GOT3 (cell line): ENCODE measurements around the gene NPHP4.

Source experiments
- DNase-seq: peaks from one replicate; lab custom pipeline; 2025; ENCODE audit warnings: mixed read lengths; lab: John Stamatoyannopoulos, UW

The NPHP4 gene

DNA sequence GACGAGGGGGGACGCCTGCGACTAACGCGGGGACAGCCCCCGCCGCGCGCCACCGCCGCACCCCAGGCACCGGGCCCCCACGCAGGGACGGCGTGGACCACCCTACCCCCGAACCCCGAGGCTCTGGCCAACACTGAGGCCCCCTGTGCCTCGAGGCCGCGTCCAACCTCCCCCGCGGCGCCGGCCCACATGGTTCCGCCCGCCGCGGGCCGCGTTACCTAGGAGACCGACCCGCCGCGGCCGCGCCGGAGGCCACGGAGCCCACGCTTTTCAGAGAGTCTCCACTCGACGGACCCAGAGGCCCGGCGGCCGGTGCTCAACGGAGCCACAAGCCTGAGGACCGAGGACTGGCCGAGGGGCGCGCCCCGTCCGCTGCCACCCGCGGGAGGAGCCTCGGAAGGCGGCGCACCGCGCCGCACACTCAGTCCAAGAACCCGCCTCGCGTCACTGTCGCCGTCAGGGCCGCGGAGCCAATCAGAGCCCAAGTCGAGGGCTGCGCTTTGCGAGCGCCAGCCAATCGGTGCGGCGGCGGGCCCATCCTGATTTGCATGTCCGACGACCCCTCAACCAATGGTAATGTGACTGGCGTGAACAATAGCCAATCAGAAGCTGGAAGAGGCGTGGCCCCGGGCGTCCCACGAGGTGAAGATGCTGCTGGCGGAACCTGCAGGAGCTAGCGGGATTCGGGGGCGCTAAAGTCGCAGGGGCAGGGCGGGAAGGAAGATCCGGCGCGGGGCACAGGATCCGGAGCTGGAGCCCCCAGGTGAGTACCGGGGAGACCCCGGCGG lies at the start of gene NPHP4:
Gene NPHP4 (minus strand): TSS at position 400 of the 788 bp plus-strand sequence. CDS start 6,136 bp downstream, outside the sequence.
- peak; percentile 96 for DNase-seq

DNA sequence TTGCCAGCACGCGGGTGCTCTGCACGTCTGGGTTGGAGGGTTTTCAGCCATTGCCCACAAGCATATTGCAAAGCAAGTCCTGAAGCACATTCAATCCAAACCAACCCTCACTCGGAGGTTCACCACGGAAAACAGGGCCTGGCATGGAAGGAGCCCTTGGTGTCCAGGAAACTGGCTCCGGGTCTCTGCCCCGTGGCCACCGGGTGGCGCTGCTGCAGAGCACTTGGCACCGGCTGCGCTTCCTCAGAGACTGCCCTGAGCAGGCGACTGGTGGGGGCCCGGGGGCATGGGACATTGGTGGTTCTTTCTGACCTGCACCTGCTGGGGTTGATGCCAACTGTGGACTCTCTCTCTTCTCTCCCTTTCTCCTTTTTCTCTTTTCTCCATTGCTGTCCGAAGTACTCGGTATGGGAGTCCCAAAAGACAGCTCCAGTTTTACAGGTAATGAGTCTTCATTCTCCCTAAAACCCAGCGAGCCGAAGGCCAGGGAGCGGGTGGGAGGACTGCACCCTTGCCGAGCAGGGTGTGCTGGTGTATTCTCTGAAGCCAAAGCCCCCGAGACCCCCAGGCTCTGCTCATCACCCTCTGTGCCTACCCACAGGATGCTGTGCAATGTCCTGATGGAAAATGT lies 49.3 kb upstream of the NPHP4 start:
- no peak for DNase-seq

DNA sequence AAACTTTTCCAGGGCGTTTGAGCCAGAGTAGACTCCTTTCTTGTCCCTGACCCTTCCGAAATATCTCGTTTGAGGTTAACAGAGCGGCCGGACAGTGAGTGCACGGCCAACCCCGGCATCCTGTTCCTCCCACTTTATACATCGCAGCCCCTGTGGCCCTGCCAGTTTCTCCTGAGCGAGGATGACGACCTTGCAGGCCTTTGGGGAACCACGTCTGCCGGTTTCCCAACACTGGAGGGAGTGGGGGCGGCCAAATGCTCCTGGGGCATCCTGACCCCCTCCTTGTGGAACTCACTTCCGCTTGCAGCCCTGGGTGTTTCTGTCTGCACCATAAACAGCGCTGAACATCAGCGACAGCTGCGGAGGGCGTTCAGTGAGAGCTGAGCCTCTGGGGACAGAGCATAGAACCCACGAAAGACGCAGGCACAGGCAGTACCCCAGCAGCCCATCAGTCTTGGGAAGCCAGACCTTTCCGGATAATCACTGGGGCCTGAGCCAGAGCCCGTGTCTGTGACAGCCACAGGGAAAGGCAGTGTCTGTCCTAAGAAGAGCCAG lies 48.7 kb upstream of the NPHP4 start:
- DNase-seq = no peak

DNA sequence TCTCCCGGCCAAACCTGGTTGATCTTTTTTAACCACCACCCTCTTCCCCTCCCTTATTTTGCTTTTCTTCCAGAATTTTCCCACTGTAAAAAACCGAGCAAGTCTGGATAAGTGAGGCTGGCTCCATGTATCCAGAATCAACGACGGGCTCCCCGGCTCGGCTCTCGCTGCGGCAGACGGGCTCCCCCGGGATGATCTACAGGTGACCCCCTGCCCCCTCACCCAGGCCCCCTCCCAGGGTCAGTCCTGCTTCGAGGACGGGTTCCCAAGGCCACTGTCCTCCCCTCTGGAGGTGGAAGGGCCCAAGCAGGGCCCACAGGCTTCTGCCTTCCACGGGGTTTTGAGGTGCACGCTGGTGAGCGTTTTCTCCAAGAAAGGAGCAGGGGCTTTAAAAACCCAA lies 48.2 kb upstream of the NPHP4 start:
- DNase-seq = no peak

DNA sequence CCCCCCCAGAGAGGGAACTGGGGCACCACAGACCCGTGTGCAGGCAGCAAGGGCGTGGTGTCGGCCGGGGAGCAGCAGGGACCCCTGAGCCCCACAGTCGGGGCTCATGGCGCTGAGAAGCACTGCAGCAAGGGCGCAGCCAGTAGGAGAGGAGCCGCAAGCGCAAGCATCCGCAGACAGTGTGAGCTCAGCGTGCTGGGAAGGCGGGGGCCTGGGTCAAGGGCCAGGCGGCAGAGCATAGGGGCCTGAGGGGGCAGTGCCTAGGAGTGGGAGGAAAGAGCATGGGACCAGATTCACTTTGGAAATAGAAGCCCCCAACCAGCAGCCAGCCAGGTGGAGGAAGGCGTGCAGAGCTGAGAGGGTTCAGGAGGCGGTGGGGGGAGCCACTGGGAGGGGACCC lies 46.8 kb upstream of the NPHP4 start:
- no peak for DNase-seq

DNA sequence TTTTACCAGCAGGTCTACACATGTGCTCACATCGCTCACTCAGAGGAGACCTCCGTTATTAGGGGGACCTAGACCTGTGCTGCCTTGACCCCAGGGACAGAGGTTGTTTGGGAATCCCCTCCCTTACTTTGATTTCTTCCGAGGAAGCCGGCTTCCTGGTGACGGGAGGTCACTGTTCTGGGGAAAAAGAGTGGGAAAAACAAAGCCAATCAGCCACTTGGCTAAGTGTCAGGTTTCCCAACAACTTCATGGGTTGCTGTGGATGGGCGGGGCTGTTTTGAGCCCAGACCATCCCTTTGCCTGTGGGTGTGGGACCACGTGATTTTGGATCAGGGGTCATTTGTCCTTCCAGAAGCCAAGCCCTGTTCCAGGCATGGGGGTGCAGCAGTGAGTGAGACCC lies 46.4 kb upstream of the NPHP4 start:
- DNase-seq = no peak

DNA sequence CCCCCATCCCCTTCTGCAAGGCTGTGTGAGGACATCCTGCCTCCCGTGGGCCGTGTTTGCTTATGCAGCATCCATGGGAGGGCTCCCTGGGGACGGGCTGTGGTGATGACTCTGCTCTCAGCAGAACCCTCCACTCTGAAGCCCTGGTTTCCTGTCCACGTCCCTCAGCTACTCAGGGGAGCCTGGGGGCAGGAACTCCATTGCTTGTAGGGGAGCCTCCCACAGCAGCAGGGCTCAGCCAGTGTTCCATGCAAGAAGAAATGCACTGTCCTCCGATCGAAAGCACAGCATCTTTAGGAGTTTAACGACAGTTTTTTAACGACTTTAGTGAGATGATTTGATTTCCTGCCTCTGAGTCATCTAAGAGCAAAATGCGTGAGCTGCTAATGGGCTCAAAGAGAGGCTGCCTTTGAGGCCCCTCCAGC lies 45.1 kb upstream of the NPHP4 start:
- DNase-seq = peak; percentile 43

DNA sequence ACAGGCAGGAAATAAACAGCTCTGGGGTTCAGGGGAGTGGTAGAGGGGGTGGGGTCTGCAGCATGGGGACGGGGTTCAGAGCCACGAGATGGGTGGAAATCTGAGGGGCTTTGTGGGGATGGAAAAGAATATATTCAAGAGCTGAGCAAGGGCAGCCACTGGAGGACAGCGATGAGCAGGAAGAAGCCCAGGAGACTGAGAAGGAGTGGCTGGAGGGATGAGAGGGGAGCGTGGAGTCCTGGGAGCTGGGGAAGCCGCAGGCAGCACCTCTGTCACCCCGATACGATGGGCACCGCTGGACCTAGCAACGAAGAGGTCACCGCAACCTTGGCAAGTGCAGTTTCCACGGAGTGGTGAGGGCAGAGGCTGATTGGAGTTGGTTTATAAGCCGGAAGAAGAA lies 43.5 kb upstream of the NPHP4 start:
- no peak for DNase-seq

DNA sequence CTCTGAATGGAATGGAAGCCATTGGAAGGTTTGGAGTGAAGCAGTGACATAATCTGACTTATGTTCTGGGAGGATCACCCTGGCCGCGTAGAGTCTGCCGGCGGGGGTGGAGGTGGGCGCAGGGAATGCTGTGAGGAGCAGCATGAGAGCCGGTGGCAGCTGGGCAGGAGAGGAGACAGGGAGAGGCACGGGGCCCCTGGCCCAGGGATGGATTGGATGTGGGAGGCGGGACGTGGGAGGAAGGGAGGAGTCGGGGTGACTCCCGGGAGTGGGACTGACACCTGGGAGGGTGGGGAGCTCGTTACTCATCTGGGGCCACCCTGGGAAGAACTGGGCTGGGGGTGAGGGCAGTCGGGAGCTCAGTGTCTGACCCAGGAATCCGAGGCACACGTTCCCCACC lies 43.1 kb upstream of the NPHP4 start:
- DNase-seq = no peak

DNA sequence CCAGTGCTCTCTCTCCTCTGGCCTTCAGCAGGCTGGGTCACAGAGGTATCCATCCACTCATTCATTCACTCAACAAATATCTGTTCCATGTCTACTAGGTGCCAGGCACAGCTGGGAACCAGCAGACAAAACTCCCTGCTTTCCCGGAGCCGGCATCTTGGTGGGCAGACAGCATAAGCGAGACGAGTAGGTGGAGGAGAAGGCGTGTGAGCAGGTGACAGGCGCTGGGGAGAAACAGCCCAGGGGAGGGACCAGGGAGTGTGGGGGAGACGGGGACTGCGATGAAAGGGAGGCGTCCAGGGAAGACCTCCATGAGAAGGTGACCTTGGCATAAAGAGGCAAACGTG lies 42.5 kb upstream of the NPHP4 start:
- no peak for DNase-seq

DNA sequence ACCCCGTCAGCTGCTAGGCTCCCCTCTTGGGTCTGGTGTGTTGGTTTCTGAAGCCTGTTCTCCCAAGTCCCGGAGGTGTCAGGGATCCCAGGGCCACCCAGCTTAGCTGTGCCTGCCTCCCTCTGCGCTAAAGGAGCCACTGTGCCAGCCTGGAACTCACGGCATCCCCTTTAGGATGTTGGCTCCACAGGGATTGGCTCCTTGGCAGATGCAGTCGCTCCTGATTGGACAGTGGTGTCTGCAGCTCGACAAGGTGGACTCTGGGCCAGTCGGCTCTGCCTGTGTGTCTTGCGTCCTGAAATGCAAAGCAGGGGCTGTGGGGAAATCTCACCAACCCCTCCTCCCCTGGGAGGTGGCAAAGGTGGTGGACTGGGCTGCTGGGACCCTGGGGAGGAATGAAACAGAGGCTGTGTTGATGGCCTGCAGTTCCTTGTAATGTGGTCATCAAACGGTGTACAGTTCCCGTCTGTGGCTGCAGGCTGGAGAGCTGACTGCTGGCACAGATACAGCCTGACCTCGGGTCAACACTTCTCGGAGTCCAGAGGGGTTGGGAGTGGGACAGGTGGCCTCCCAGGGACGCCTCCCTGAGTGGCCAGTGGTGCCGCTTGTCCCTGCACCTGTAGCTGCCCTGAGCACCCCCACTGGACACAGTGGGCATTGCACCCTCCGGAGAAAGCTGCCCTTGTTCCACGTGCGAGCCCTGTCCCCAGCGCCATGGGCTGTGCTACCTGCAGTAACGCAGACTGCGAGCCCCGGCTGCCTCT lies 41.9 kb upstream of the NPHP4 start:
- DNase-seq = no peak

DNA sequence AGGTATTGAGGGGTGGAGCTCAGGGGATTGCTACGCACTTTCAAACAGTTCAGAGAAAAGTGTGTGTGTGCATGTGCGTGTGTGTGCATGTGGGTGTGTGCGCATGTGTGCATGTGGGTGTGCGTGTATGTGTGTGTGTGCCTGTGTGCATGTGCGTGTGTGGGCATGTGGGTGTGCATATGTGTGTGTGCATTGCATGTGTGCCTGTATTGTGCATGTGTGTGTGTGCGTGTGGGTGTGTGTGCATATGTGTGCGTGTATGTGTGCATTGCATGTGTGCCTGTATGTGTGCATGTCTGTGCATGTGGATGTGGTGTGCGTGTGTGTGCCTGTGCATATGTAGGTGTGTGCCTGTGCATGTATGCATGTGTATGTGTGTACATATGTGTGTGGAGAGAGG lies 40.9 kb upstream of the NPHP4 start:
- no peak for DNase-seq

DNA sequence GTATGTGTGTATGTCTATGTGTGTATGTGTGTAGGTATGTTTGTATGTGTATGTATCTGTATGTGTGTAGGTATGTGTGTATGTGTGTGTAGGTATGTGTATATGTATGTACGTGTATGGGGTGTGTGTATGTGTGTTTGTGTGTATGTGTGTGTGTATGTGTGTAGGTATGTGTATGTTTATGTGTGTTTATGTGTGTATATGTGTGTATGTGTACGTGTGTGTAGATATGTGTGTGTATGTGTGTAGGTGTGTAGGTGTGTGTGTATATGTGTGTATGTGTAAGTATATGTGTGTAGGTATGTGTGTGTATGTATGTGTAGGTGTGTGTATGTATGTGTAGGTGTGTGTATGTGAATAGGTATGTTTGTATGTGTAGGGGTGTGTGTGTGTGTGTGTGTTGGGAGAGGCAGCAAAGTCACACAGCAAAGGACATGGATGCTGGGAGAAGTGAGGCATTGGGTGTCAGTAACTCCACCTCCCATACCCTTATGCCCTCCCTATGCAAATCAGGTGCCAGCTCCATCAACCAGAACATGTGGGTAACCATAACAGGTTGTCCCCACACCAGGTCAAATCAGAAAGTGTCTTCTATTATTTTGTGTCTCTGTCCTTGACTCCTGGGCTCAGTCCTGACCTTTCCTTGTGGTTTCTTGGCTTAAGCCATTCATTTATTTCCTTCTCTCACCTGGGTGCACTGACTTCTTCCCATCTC lies 38.5 kb upstream of the NPHP4 start:
- no peak for DNase-seq

DNA sequence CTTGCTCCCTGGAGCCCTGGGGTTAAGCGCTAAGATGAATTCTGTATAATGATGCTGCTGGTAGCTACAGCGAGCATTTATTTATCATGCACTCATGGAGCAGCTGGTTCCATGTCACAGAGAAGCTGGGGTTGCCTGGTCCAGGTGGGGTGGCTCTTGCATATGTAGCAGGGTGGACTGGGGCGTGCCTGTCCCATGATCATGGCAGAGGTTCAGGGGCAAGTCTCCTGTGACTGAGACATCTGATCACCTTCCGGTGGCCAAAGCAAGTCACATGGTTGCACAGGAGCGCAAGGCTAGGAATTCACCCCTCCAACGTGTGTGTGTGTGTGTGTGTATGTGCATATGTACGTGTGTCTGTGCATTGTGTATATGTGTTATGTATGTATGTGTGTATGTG lies 37.9 kb upstream of the NPHP4 start:
- no peak for DNase-seq

DNA sequence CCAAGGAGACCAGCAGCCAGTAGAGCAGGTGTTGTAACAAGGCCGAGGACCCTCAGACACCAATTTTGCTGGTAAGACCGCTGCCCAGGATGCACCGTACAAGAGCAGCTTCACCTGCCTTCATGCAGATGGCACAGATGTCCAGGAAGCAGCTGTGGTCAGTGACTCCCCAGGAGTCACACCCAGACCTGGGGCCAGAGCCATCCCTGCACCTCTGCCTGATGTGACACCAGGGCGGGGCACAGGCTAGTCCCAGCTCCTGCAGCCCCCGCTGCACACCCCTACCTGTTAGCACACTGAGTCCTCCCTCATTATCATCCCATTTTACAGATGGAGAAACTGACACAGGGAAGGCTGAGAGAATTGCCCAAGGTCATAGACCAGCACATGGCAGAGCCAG lies 37.1 kb upstream of the NPHP4 start:
- no peak for DNase-seq

DNA sequence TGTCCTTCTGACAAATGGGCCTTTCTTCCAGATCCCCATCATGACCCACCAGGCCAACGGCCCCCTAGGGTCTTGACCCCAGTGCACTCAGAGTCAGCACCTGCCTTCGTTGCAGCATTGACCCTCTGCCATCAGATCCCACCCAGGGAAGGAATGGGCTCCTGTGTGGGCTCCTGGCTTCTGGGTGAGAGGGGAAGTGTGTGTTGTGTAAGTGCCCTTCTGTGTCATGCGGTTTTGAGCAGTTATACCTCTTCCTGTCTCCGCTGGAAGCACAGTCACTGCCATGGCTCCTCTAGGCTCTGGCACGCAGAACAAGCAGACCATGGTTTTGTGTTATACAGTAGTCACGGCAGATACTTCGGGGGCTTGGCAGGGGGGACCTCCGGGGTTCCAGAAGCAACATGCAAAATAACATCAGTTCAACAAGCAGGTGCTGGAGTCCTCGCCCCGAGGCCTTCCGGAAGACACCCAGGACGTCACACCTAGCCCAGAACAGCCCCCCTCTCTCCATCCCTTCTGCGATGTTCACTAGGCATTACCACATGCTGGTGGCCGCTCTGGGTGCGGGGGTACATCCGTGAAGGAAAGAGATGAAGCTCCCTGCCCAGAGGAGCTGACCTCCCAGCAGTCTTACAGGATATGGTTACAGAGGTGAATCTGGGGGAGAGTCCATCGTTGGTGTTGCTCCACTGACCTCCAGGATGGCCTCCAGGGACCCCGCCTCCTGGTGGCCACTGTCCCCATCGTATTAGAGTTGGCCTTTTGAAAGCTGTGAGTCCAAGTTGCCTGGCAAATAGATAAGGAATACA lies 36.0 kb upstream of the NPHP4 start:
- DNase-seq = no peak

DNA sequence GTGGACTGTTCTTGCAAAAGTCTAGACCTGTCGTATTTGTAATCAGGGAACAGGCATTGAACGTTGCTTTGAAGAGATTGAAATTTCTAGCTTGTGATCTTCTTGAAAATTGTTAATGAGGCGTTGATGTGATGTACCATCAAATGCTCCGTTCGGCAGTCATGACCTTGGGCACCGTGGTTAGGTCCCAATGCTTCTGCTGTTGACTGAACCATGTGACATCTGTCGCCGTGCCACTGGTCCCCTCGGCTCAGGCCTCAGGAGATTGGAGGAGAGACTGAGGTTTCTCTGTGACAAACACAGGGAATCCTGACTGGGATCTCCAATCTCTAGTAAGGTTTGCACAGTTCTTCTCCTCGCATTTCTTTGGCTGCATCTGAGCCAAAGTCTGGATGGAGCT lies 35.4 kb upstream of the NPHP4 start:
- no peak for DNase-seq

DNA sequence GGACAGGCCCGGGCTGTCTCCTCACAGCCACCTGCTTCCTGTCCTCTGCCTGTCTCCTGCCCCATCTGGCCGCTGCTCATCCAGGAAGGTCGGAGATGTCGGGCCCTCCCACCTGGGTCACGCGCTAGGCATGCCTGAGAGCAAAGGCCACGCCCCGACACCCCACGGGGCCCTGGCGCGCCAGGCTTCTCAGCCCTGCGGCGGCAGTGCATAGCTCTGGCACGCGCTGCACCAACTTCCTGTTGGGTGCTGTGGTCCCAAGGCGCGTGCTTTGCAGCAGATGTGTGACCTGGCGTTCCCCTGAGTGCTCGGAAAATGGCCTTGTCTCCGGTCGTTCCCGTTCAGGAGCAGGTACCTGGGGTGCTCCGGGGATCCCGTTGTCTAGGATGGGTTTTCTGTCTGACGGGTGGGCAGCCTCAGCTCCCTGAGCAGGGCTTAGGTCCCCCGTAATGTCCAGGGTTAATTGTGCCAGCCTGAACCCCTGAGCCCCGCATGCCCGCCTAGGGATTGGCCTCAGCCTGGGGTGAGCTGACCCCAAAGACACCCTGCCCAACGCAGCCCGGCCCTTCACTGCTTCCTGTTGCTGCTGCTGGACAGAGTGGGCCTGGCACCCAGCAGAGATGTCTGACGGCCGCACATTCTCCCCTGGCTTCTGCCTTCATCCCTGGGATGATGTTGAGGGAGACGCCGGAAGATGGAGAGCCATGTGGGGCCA lies 34.0 kb upstream of the NPHP4 start:
- peak; percentile 26 for DNase-seq

DNA sequence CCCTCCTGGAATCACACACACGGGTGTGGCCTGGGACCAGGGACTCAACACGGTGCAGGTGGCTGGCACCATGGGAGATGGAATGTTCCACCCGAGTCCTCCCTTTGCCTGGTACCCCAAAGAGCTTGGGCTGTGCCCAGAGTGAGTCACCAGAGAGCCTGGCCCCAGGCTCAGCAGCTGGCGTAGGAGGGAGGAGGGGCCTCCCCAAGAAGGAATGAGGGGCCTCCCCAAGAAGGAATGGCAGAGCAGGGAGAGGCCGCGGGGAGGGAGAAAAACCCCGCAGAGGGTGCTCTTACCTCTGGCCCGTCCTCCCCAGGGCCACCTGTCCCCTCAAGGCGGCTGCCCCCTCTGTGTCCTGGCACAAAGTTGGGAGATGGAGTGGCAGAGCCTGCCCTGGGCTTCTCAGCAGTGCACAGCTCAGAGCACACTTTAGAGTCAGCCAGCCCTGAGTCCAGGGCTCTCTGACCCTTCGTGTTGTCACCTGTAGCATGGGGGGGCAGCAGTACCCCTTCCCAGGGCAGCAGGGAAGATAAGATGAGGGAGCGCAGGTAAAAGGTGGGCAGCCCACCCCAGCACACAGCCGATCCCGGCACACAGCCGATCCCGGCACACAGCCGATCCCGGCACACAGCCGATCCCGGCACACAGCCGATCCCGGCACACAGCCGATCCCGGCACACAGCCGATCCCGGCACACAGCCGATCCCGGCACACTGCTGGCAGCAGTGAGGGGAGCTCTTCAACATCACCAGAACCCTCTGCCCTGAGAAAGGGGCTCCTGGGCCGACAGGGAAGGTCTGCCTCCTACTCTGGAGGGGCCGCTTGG lies 33.3 kb upstream of the NPHP4 start:
- no peak for DNase-seq

DNA sequence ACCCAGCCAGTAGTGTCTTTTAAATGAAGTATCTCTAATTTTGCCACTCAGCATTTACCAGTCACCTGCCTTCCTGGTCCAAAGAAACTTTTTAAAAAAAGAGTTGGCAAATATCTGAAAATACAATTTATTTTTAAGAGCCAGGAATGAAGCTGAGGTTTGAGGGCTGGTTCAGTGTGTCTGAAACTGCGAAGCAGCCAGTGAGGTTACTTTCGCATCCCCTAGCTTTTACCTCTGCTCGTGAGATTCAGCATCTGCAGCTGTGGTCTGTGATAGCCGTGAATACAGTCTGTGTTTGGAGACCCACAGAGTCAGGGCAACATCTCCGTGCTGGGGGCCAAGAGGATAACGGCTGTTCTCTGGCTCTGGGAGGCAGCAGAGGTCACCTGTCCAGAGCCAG lies 32.2 kb upstream of the NPHP4 start:
- no peak for DNase-seq
